NCI-H2196 (cell line): ENCODE data around the gene ZNF227.
"Not testable (repeated sequence)": the region's sequence is repeated elsewhere in the genome, so short reads cannot be mapped to it uniquely, and the experiment has no call there.

ENCODE experiments used
- DNase-seq: peaks from one replicate; lab custom pipeline; 2025; ENCODE audit not compliant: unreplicated experiment; lab: John Stamatoyannopoulos, UW

The ZNF227 gene

GRCh38 chr19:44236384-44236783 lies 24.1 kb downstream of the ZNF227 start:
- DNase-seq = no peak

GRCh38 chr19:44252332-44252731 lies 40.0 kb downstream of the ZNF227 start:
- not testable (repeated sequence) for DNase-seq

GRCh38 chr19:44253392-44253791 lies 41.1 kb downstream of the ZNF227 start:
- DNase-seq = not testable (repeated sequence)

GRCh38 chr19:44254496-44254895 lies 42.2 kb downstream of the ZNF227 start:
- DNase-seq = no peak

- DNase-seq = no peak
These were observed 43.5 kb downstream of the ZNF227 start for GRCh38 chr19:44255705-44256411.

GRCh38 chr19:44258136-44258535 lies 45.8 kb downstream of the ZNF227 start:
- no peak for DNase-seq

GRCh38 chr19:44258835-44259413 lies 46.6 kb downstream of the ZNF227 start:
- DNase-seq = no peak

- no peak for DNase-seq
These were observed 48.0 kb downstream of the ZNF227 start for GRCh38 chr19:44260343-44260681.

- no peak for DNase-seq
These were observed 48.5 kb downstream of the ZNF227 start for GRCh38 chr19:44260695-44261446.

GRCh38 chr19:44277331-44277730 lies 65.0 kb downstream of the ZNF227 start:
- no peak for DNase-seq

GRCh38 chr19:44278181-44278690 lies 65.9 kb downstream of the ZNF227 start:
- no peak for DNase-seq

GRCh38 chr19:44280916-44281315 lies 68.6 kb downstream of the ZNF227 start:
- no peak for DNase-seq

GRCh38 chr19:44282846-44283245 lies 70.5 kb downstream of the ZNF227 start:
- DNase-seq = no peak

GRCh38 chr19:44284968-44285367 lies 72.6 kb downstream of the ZNF227 start:
- DNase-seq = no peak
